GM19351 (cell line): Measurements from ENCODE around the gene LHX2.

Source experiments
- ATAC-seq: cut with Tn5 transposase; IDR thresholded peaks from one replicate; pipeline ENCODE4 v1.9.1; 2021; ENCODE audit warnings: mild to moderate bottlenecking, moderate library complexity; ENCODE audit not compliant: unreplicated experiment

The LHX2 gene

DNA sequence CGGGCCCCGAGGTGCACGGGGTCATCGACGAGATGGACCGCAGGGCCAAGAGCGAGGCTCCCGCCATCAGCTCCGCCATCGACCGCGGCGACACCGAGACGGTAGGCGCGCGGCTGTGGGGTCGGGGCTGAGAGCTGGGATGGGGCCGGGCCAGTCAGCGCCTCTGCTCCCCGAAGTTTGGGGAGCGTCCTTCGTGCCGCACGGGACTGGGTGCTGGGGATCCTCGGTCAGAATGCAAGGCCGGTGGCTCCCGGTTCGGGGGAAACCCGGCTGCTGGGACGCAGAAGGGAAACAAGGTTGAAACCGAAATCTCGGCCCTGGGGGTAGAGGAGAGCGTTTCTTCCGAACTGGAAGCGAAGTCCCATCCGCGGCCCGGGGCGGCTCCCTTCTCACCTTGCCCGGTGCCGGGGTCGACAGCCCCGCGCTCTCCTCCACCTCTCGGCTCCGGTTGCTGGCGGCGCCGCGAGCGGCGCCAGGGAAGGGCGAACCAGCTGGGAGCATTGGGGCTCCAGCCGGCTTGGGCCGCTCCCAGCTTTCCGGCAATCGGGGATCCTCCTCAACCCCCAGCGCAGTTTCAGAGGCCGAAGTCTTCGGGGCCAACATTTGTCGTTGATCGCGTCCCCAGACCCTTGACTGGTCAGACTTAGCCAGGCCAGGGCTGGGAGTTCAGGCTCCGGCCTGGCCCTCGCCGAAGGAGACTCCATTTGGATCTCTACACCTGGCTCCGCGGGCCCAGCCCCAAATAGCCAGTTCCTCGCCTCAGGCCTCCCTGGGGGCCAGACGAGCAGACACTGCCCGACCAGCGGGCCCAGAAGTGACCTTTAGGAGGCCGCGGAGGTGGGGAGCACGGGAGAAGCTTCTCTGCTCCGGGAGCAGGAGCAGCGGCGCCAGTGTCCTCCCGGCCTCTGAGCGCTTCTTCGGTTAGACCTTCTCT lies 1.1 kb downstream of the LHX2 start:
- no peak for ATAC-seq

DNA sequence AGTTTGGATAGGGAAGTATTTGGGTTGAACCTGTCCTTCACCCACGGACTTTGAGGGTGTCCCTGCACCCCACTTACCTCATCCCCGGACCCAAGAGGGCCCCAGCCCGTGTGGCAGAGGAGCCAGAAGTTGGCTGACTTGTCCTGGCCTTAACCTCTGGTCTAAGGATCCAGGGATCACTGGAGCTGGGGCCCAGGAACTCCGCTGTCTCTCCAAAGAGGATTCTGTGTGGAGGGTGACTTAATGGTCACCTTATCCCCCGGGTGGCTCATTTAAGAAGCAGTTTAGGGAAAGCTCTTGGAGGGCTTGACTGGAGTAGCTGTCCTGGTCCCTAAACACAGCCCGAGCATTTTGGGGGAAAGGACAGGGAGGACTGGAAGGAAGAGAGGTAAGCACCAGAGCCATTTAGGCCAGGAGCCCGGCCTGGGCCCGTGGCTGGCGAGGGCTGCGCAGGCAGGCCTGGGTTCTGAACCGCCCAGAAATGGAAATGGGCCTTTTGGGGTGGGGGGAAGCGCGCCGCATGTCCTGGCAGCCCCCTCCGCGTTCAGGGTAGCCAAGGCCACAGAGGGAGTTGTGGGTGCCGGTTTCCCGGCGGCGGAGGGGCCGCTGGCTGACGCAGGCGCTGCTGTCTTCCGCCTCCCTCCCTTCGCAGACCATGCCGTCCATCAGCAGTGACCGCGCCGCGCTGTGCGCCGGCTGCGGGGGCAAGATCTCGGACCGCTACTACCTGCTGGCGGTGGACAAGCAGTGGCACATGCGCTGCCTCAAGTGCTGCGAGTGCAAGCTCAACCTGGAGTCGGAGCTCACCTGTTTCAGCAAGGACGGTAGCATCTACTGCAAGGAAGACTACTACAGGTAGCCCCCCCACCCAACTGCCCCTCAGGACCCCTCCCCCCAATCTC lies 2.0 kb downstream of the LHX2 start:
- ATAC-seq = no peak

DNA sequence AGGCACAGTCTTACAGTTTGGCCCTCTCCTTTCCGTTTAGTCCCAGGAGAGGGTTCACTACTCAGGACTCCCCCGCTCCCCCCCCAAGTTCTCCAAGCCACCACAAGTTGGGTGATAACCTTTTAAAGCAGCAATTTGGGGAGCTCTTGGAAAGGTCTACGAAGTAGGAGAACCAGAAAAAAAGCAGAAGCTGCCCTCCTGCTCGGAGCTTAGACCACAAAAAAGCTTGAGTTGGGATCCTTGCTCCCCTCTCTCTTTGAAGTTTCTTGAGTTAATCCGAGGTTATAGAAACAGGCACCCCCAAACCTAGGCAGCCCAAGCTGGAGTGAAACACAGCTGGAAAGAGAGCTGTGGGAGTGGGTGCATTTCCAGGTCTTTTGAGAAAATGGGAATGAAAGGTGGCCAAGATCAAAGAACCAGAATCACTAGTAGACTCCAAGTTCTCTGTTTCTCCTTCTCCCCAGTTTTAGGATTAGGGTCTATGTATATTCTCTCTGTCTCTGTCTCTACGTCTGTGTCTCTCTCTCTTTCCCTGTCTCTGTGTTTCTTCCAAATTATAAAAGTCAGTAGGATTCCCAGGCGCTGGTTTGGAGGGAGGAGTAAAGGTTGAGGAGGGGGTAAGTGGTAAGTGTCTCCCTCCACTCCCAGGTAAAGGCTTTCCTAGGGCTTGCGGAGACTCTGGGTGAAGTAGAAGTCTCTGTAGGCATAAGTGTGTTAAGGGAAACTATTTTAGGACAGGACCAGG lies 2.8 kb downstream of the LHX2 start:
- ATAC-seq = no peak

DNA sequence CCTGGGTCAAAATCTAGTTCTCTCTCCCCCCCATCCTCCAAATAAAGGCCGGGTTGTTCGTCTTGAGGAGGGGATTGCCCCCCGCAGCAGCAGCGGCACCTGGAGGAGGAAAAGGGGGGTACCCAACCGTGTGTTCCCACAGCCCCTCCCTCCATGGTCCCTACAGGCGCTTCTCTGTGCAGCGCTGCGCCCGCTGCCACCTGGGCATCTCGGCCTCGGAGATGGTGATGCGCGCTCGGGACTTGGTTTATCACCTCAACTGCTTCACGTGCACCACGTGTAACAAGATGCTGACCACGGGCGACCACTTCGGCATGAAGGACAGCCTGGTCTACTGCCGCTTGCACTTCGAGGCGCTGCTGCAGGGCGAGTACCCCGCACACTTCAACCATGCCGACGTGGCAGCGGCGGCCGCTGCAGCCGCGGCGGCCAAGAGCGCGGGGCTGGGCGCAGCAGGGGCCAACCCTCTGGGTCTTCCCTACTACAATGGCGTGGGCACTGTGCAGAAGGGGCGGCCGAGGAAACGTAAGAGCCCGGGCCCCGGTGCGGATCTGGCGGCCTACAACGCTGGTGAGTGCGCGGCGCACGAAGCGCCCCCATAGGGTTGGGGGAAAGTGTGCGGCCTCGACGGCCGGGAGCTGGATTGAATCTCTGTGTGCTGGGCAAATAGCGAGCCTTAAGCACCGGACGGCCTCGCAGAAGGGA lies 3.5 kb downstream of the LHX2 start:
- no peak for ATAC-seq

DNA sequence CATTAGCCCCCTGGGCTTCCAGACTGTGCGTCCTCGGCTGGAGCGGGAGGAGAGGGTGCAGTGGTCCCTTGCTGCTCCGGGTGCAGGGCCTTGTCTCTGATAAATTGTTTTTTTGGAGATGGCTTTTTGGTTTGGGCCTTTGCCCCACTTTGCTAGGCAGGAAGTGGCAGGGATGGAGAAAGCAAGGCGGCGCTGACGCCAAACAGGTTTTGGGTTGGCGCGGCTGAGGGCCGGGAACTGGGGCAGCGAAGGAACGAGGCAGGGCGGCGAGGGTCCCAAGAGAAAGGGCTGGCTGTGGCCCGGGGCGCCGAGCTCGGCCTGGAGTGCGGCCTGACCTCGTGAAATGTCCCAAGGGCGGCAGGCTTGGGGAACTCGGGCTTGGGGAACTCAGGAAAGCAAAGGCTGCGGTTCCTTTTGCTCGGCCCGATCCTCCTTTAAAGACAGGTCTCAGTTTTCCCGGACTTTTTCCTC lies 4.1 kb downstream of the LHX2 start:
- ATAC-seq = no peak

DNA sequence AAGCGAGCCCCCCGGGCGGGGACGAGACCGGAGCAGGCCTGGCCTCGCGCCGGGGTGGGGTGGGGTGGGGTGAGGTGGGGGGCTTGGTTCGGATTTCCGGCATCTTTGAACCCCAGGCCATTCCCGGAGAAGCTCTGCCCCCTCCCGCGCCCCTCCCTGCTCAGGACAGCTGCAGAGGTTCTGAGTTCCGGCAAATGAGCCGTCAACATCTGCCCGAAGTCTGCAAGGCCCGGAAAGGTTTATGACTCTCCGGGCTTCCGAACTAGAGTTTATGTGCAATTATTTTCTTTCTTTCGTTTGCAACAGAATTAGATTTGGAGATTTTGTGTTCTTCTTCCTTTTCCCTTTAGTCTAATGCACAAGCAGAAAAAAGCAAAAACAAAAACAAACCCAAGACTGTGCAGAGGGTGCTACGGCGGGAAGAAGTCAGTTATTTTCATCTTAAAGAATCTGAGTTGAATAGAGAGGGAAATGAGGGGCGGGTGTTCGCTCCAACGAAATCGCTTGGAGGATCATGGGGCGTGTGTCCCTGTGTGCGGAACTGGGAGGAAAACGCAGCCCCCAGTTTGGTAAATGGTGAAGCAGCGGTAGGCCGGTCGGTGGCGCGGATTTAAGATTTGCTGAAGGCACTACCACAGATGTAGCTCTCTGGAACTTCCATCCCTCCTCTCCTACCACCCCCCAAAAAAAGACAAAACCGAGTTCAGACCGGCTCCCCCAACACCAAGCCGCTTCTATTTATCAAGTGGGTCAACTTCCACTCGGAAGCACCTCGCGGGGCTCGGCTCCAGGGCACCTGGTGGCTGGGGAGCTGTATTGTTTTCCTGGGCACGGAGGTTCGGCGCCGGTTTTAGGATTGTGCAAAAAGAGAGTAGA lies 4.8 kb downstream of the LHX2 start:
- no peak for ATAC-seq

DNA sequence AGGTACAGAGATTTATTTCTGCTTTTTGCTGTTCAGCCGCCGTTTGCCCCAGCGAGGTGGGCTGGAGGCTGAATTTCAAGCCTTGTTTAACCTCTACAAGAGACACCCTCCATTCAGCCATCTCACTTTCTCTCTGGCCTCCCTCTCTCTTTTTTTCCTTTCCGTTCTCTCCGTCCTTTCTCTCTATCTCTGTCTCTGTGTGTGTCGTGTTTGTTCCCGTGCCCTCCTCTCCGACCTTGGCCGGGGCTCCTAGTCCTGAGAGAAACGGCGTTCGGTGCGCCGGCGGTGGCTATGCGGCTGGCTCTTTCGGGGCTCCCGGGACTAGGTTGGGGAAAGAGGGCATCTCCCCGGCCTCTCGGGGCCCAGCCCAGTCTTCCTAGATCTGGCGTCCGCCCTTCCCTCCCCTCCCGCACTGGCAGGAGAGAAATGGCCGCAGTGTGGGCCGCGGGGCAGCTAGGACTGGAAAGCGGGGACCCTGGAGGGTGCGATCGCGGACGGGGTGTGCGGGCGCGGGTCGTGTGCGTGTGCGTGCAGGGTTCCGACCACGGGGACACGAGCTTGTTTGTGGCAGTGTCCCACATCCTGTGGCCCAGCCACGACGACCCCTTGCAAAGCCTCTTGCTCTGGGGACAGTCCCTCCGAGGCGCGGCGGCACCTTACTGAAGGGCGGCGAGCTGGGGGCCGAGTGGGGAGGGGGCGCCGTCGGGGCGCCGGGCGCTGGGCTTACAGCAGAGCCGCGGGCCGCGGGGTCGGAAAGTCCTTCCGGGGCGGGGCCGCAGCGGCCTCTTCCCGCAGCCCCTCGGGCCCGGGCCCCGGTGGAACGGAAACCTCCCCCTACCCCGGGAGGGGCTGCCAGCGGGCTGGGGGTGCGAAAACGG lies 5.7 kb downstream of the LHX2 start:
- no peak for ATAC-seq

DNA sequence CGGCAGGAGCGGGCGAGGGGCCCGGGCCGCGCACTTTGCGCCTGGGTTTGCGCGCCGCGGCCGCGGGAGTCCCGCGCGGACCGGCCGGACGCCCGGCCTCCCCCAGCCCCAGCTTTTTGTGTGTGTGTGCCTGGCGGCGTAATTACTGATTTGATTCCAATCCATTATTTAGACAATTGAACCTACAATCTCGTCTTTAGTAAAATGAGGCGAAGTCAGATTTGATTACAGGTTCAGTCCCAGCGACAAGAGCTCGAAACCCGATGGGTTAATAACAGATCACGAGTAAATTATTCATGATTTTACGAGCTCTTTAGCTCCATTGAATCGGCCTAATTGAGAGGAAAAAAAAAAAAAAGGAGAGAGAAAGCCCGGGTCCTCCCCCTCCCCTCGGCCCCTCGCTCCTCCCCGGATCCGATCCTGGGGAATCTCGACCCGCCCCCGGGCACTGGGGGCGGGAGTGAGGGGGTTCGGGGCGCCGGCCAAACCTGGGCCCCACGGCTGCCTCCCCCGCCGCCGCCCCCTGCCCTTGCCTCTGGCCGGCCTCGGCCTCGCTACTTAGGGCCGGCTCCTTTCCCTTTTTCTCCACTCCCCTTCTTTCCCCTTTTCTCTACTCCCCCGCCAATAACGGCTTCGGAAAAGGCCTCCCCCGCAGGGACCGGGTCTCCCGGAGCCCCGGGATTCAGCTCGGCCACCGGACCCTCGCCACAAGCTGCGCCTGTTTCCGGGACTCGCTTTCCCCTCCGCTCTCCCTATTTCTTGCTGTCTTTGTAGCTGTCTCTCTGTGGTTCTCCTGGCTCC lies 6.6 kb downstream of the LHX2 start:
- ATAC-seq = no peak

DNA sequence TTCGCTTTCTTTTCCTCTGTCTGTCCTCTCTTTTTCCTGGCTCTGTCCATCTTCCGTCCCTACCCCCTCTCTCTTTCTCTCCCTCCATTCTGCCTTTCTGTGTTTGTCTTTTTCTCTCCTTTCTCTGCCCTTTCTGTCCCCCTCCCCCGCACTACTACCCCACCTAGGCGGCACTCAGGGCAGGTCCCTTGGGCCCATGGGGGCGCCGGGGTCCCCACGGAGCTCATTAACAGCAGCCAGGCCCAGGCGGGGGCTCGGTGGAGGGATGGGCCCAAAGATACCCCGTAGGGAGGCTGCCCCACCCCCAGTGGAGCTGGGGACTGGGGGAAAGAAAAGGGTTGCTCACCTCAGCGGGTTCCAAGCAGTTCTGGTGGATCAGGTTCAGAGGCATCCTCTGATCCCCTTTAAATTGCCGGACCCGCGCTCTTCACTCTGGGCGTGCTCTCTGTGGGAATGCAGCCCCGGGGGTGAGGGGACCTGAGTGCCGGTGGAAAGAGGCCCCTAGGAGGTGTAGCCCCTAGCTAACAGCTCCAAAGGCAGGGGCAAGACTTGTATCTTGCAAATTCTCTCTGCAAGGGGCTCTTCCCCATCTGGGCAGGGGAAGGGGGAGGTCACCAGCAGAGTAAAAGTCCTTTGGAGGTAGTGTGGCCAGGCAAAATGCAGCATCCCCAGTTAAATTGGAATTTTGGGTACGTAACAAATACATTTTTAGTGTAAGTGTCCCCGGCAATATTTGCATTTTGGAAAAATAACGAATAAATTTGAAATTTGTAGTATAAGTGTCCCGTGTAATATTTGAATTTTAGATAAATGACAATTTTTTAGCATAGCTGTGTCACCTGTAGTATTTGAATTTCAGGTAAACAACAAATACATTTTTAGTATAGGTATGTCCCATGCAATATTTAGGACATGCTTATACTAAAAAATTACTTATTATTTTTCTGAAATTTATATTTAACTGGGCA lies 7.4 kb downstream of the LHX2 start:
- no peak for ATAC-seq

DNA sequence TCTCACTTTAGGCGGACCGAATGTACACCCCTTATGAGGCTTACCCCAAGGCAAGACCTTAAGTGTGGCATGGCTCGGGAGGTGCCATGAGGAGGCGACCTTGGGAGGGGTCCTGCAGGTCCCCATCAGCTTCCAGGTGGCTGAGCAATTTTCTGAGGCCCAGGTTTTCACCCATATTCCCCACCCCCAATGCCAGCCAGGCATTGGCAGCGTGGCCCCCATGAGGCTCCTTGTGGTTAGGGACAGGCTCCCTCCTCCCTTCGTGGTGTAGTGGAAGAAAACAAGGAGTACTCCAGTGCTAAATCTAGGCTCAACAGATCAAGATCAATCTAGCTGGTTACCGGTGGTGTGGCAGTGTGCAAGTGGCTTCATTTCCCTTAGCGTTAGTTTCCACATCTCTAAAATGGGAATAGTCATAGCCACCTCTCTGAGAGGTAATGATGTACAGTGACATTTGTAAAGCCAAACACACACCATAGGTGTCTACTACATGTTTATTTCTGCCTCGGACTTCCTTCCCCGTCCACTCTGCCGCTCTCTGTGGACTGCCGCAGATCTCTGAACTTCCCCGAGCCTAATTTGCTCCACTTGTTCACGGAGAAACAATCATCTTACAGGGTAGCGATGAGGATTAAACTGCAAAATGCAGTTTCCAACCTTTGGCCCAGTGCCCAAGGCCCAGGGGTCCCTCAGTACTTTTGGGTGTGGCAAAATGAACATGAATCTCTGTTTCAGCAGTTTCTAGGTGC lies 8.4 kb downstream of the LHX2 start:
- no peak for ATAC-seq

DNA sequence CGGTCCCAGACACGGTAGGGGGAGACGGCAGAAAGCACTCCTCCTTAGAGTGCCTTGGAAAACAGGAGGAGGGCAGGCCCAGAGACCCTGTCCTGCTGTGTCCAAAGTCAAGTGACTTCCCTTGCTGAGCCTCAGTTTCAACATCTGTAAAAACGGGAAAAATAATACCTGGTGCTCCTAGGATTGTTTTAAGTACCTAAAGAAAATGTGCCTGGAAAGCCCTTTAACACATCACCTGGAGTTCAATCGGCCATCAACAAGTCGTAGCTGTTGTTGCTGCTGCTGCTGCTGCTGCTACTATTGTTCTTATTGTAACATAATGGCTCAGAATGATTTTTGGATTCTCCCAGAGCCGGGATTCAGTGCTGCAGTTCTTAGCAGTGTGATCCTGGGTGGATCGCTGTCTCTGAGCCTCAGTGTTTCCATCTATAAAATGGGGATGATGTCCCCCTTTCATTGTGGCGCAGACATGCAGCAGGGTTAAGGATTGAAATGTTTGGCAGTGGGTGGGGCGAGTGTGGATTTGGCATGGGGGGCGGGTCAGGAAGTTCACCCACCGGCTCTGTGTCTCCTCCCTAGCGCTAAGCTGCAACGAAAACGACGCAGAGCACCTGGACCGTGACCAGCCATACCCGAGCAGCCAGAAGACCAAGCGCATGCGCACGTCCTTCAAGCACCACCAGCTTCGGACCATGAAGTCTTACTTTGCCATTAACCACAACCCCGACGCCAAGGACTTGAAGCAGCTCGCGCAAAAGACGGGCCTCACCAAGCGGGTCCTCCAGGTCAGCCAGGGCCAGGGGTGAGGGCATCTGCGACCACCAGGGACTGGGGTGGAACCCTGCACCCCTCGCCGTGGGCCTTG lies 9.2 kb downstream of the LHX2 start:
- ATAC-seq = no peak

DNA sequence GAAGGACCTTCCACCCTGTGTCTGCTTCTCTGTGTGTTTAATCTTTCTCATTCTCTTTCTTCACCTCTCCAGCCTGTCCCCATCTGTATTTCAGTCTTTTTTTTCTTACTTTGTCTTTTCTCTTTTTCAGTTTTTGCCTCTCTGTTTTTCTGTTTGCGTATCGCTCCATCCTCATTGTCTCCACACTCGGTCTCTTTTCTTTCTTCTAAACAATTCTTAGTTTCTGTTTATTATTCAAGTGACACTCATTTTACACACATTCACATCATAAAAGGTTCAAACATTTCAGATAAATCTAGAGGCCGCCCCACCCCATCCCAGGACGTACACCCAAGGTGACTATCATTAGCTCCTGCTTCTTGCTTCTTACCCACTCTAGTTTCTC lies 9.8 kb downstream of the LHX2 start:
- no peak for ATAC-seq

DNA sequence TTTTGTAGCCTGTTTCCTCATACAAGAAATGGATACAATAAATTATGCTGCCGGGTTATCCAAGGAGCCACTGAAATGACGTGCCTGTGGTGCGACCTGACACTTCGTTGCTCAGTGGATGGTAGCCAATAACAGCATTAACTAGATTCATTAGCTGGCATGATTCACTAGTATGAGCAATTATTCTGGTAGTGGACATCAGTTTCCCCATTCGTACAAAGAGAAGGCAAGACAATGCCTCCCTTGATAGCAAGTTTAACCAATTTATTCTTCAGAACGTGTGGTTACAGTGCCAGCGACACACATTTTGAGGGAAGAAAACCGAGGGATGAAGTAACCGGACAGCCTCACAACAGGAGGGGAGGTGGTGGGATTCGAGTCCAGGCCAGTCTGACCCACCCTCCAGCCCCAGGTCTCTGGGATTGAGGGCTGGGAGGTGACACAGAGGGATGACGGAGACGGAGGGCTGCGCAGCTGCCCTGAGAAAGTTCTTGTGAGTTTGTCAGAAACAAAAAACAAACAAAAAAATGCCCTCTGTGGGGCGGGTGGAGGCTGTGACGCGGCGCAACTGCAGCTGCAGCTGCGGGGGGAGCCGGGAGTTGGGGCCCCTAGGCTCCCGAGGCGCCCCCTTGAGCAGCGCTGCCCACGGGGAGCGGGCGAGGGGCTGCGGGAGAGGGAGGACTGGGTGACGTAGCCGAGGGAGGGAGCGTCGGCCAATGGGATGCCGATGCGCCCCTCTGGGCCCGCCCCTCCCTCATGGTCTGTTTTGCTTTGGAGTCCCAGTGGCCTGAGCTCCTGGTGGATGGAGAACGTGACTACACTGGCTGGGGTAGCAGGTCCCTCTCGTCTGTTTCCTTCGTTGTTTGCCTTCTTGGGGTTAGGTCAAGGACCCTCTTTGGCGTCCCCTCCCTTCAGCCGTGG lies 10.9 kb downstream of the LHX2 start:
- no peak for ATAC-seq

DNA sequence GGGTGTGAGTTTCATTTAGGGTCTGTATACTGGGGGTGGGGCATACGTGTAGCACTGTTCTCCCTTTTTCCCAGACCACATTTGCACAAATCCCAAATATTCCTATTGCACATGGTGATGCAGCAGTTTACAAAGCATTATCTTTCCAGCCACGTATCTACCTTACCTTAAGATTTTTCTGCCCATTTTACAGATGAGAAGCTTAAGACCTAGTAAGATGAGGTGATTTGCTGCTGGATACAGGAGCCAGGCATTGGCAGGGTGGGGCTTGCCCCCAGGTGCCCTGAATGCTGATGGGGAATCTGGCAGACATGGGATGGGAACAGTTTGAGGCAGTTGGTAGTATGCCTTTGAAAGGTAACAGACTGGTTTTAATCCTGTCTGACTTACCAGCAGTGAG lies 12.5 kb downstream of the LHX2 start:
- no peak for ATAC-seq
